HG02678 (cell line): ENCODE measurements around the gene KCNMB4.
A peak's percentile ranks its signal among the peaks of the same experiment; 100 is the strongest.

Experiments used
- ATAC-seq: cut with Tn5 transposase; IDR thresholded peaks from one replicate; pipeline ENCODE4 v1.9.1; 2021; ENCODE audit warnings: mild to moderate bottlenecking, moderate library complexity; ENCODE audit not compliant: unreplicated experiment

Gene KCNMB4

DNA sequence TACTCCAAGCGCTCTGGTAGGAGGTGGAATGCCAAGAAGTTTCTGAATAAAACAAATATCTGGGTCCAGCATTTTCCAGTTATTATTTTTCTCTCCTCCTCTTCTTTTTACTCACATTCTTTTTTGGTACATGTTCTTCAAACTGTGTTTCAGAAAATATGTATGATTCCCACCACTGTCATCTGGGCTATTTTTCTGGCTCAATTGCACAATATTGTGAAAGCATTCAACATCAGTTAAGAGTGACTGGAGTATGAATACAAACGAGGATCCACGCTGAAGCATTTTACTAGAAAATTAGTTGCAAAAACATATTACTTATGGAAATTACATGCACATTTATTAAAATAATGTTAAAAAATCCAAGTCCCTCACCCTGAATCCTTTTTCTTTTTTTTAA lies 61.5 kb downstream of the KCNMB4 start:
- no peak for ATAC-seq

GRCh38 chr12:70430400-70430799 lies 64.3 kb downstream of the KCNMB4 start:
- no peak for ATAC-seq

DNA sequence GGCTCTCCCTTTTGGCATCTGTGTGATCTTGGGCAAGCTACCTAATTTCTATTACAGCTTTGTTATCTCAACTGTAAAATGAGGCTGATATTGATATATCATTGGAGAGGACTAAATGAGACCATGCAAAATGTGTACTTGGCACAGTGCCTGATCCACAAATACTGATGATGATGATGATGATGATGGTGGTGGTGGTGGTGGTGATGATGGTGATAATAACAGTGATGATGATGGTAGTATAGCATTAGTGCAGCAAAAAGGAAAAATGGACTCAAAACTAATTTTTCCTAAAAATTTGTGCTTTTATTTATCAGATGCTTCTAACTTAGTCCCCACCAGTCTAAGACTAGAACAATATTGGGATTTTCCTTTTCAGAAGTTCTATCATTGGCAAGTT lies 70.7 kb downstream of the KCNMB4 start:
- no peak for ATAC-seq

DNA sequence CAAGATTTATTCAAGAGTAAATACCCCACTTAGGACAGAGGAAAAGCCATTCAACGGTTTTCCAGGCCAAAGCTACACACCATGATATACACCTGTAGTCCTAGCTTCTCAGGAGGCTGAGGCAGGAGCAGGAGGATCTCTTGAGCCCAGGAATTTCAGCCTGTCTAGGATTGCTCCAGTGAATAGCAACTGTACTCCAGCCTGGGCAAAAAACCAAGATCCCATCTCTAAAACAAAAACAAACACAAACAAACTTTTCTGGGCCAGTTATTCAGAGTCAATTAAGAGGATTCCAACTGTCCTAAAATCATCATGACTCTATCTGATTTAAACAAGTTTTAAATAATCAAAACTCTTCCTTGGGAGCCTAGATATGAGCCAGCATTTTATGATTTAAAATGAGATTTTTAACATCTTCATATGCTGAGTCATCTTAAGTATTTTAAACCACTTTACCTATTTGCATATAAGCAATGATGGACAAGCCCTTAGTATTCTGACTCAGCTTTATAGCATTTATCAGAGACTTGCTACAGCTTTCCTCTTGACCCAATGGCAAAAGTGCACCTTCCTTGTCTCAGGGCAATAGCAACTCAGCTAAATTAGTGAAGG lies 77.1 kb downstream of the KCNMB4 start:
- no peak for ATAC-seq

DNA sequence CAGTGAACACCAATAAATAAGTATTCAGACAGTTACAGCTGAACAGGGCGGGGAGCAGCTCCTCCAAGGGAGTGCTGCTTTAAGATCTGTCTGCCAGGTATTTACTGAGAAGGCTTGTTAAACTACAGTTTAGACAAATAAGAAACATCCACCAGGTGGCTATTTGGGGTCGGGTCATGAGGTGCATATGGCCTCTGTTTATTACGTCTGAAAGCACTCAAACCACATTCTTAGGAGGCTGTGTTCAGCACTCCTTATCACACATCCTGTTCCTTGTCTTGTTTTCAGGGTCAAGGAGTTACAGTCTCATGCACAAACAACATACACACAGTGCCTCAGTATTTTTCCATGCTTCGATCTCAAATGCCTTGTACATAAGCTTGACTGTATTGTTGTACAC lies 78.8 kb downstream of the KCNMB4 start:
- no peak for ATAC-seq

GRCh38 chr12:70448371-70448770 lies 82.3 kb downstream of the KCNMB4 start:
- ATAC-seq, result no peak

- no peak for ATAC-seq
Observed at GRCh38 chr12:70449074-70449752, 83.1 kb downstream of the KCNMB4 start.

GRCh38 chr12:70449753-70450341 lies 83.8 kb downstream of the KCNMB4 start:
- ATAC-seq, result no peak

DNA sequence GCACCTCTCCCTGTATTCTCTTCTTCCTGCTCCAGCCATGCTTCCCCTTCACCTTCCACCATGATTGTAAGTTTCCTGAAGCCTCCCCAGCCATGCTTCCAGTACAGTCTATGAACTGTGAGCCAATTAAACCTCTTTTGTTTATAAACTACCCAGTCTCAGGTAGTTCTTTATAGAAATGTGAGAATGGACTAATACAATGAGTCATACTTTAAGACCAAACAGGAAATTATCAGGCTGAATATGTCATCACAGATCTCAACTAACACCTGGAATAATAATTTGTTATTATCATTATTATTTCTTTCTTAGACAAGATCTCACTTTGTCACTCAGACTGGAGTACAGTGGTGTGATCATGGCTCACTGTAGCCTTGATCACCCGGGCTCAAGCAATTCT lies 85.4 kb downstream of the KCNMB4 start:
- no peak for ATAC-seq

GRCh38 chr12:70456953-70457352 lies 90.9 kb downstream of the KCNMB4 start:
- no peak for ATAC-seq

DNA sequence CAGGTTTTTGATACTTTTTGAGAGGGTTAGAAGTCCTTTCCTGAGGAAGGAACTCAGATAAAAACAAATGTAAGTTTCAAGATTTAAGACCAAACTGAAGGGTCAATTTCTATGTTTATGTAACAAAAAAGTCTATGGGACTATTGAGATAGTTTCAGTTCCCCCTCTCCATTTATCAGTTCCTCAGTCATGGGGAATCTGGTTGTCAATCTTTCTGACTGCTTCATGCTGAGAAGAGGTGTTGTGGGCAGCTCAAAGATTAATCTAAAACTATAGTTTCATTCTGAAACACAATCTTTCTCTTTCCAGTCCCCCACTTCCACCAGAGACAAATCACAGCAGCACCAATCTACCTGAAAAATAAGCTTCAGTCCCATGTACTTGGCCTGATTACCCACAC lies 93.7 kb downstream of the KCNMB4 start:
- ATAC-seq, result peak; percentile 65

- ATAC-seq, result no peak
Observed at GRCh38 chr12:70463997-70464396, 97.9 kb downstream of the KCNMB4 start.

DNA sequence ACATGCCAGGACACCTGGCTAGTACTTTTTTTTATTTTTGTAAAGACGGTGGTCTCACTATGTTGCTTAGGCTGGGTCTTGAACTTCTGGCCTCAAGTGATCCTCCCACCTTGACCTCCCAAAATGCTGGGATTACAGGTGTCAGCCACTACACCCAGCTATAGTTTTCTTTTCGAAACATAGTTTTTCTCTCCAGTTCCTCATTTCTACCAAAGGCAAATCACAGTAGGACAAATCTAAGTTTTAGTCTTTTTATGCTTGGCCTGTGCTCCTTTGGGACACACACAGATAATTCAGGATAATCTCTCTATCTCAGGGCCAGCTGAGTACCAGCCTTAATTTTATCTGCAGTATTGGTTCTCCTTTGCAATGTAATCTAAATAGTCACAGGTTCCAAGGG lies 100.7 kb downstream of the KCNMB4 start:
- ATAC-seq, result no peak

GRCh38 chr12:70467476-70467875 lies 101.4 kb downstream of the KCNMB4 start:
- no peak for ATAC-seq

GRCh38 chr12:70467918-70468733 lies 102.0 kb downstream of the KCNMB4 start:
- ATAC-seq, result no peak

- no peak for ATAC-seq
Observed at GRCh38 chr12:70468741-70469140, 102.7 kb downstream of the KCNMB4 start.

- no peak for ATAC-seq
Observed at GRCh38 chr12:70469221-70469820, 103.2 kb downstream of the KCNMB4 start.

DNA sequence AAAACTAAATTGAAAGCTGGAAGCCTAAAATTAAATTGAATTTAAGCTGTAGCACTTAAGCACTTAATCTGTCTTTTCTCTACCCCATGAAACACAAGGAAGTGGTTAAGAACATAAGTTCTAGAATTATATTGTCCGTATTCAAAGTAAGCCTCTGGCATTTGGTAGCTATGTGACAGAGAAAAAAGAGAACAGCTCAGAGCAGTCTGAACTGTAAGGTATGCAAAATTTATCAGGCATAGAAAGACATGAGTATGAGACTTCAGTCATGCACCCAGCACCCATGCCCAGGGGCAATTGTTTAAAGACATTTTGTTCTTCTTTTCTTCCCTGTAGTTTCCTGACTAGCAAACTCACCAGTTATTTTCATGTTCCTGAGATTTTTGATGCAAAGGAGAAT lies 116.7 kb downstream of the KCNMB4 start:
- no peak for ATAC-seq
